ENCODE measurements around the gene PLAC8. TPM values are rescaled to one million over a fixed set of nuclear protein-coding genes. Genes with fewer than 3 reads are reported as not detected.
"Not testable (repeated sequence)": the region's sequence is repeated elsewhere in the genome, so short reads cannot be mapped to it uniquely, and the experiment has no call there.

PLAC8 gene
- total and polyA plus RNA-seq, 2 of the 8 experiments (the other 6 are each of a cell fraction or from before 2014, with no cell fraction given): 0.98 to 1.1 TPM

DNA sequence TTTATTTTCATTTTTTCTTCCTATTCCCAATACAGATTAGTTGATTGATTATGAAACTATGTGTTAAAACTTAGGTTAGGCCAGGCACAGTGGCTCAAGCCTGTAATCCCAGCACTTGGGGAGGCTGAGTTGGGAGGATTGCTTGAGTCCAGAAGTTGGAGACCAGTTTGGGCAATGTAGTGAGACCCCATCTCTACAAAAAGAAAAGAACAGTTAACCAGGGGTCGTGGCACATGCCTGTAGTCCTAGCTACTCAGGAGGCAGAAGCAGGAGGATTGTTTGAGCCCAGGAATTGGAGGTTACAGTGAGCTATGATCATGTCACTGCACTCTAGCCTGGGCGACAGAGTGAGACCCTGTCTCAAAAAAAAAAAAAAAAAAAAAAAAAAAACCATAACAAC is 71.4 kb downstream of the PLAC8 start:
- H4K5ac ChIP-seq (ENCODE audit: insufficient read length, low read depth, low read length); H2AK5ac ChIP-seq (ENCODE audit: low read depth, low read length); H3K4ac ChIP-seq (replicated peaks; ENCODE audit: insufficient read length, low read depth, low read length); CTCF ChIA-PET (ENCODE audit: partially characterized antibody); H4K20me1 ChIP-seq (replicated peaks in 1 of 2; ENCODE audit: control insufficient read depth in 1 of 2, insufficient read depth in 2 of 2, low read length in 2 of 2); H3K27ac ChIP-seq (ENCODE audit: low read depth, low read length); H2BK120ac ChIP-seq (replicated peaks; ENCODE audit: low read depth, low read length); H3K79me1 ChIP-seq (ENCODE audit: low read depth, low read length); H3K18ac ChIP-seq (ENCODE audit: extremely low read depth, low read length); H3K56ac ChIP-seq (replicated peaks; ENCODE audit: insufficient read length, low read depth, low read length); H3K4me2 ChIP-seq (ENCODE audit: insufficient read depth in 1 of 2, low read depth in 2 of 2, low read length in 2 of 2); H3K36me3 ChIP-seq (ENCODE audit: control insufficient read depth in 2 of 4, insufficient read depth in 4 of 4, low read length in 3 of 4); H2BK15ac ChIP-seq (ENCODE audit: low read length); H3K9ac ChIP-seq (replicated peaks in 1 of 4; ENCODE audit: extremely low read depth in 1 of 4, low read depth in 3 of 4, low read length in 3 of 4); DNase-seq (ENCODE audit: low read depth in 1 of 2, low spot score in 2 of 2); H3K23me2 ChIP-seq (ENCODE audit: low read depth, low read length); H2BK5ac ChIP-seq (ENCODE audit: low read depth, low read length); H3K9me3 ChIP-seq (ENCODE audit: insufficient read depth in 2 of 2, low read depth in 1 of 2, low read length in 1 of 2); H2AFZ ChIP-seq (ENCODE audit: low read length); H3K4me3 ChIP-seq (ENCODE audit: extremely low read depth in 1 of 4, insufficient read depth in 2 of 4, low read depth in 3 of 4, low read length in 4 of 4); H3K4me1 ChIP-seq (replicated peaks in 1 of 4; ENCODE audit: control insufficient read depth in 3 of 4, insufficient read depth in 4 of 4, low read length in 3 of 4); H2BK20ac ChIP-seq (ENCODE audit: low read length); H3K23ac ChIP-seq (ENCODE audit: insufficient read length); H4K91ac ChIP-seq (replicated peaks; ENCODE audit: insufficient read length, low read length); H2BK12ac ChIP-seq (ENCODE audit: low read depth, low read length); H3K14ac ChIP-seq (ENCODE audit: insufficient read length); FAIRE-seq; POLR2A ChIA-PET (ENCODE audit: partially characterized antibody); H4K8ac ChIP-seq (ENCODE audit: extremely low read depth, insufficient read depth, low read length); H3K27me3 ChIP-seq (replicated peaks in 1 of 4; ENCODE audit: control insufficient read depth in 3 of 4, extremely low read depth in 1 of 4, insufficient read depth in 3 of 4, low read length in 3 of 4): not testable (repeated sequence)
- WGBS, 2 experiments (ENCODE audit: extremely low coverage in 1 of 2, insufficient coverage in 1 of 2, insufficient read length in 1 of 2, insufficient replicate concordance in 2 of 2, low coverage in 1 of 2, low lambda C conversion rate in 2 of 2, missing lambda C conversion rate in 1 of 2): 84% methylated on average over 2 of the region's 2 CpGs; no CpG with 5 or more reads in 1 of the 2 experiments
- H3K79me2 ChIP-seq (ENCODE audit: control insufficient read depth in 1 of 2, insufficient read depth in 2 of 2, low read length in 2 of 2): peaks cover 0 to 21% of the 10 kb centered on the region in 2 experiments; a peak in 2 of 4 replicates
